A204.1 (cell line): ENCODE results near the gene PRG2.
"Not testable (repeated sequence)": the region's sequence is repeated elsewhere in the genome, so short reads cannot be mapped to it uniquely, and the experiment has no call there.

Source experiments
- FAIRE-seq: peaks from 2 replicates; lab custom pipeline; 2012; peaks lifted over from hg19 to GRCh38; lab: Jason Lieb, UNC

The PRG2 gene

GRCh38 chr11:57418131-57418530 lies 27.7 kb upstream of the PRG2 start:
- no peak for FAIRE-seq

- FAIRE-seq, result no peak
Observed at GRCh38 chr11:57417056-57417455, 26.6 kb upstream of the PRG2 start.

DNA sequence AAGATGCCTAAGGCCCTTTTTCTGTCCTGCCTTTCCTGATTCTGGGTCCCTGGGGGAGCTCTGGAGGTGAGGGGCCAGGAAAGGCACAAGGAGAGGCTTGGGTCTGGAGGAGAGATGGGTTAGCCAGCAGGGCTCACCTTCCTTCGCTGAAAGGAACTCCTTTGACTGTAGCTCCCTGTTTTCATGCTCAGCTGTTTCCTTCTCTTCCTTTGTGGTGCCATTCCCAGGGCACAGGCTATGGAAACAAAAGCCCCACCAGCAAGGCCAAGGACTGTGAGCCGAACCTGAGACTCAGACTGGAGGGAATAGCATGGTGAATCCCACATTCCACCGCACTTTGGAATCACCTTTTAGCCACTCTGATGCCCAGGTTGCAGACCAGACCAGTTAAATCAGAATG lies 26.0 kb upstream of the PRG2 start:
- no peak for FAIRE-seq

- FAIRE-seq, result no peak
Observed at GRCh38 chr11:57414612-57415212, 24.3 kb upstream of the PRG2 start.

GRCh38 chr11:57413681-57414080 lies 23.2 kb upstream of the PRG2 start:
- FAIRE-seq, result no peak

DNA sequence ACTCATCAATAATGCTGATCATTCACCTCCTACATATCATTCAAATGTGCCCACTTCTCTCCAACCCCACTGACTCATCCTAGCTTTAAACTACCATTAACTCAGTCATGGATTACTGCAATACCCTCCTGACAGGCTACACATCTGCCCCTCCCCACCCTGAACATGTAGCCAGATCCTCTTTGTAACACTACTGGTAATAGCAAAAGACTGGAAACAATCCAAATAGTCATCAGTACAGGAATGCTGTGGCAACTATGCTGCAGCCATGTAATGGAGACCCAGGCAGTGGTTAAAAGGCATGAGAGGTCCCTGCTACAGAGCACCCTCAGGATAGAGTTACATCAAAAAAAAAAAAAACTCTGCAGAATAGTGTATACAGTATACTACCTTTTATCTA lies 19.8 kb upstream of the PRG2 start:
- no peak for FAIRE-seq

DNA sequence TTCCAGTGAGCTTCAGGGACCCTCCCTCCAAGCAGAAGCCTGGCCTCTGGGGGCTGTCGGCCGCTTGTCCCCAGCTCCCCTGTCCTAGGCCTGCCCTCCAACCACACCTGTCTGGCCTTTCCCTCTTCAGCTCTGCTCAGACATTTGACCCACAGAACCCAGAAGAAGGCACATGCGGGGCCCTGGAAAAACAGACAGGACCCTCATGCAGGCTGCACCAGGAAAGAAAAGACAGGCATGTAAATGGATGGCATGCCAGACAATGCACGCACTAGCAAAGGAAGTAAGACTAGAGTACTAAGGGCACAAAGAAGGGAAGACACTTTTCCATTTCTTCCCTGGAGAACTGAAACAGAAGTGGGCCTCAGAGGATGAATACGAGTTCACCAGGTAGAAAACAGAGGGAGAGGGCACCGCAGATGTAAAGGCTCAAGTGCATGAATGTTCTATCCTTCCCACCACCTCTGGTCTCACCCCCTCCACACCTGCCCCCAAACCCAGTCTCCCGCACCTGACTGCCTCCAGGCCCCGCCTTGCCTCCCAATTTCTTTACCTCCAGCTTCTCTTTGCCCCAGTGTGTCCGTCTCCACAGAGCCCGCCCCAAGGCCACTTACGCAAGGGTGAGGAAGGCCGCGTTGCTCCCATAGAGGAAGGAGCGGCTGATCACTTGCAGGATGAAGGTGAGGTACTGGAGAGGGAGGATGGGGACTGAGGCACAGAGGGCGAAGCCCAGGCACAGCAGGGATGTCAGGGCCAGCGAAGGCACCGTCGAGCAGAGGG lies 19.1 kb upstream of the PRG2 start:
- FAIRE-seq, result no peak

- FAIRE-seq, result no peak
Observed at GRCh38 chr11:57408771-57409170, 18.3 kb upstream of the PRG2 start.

DNA sequence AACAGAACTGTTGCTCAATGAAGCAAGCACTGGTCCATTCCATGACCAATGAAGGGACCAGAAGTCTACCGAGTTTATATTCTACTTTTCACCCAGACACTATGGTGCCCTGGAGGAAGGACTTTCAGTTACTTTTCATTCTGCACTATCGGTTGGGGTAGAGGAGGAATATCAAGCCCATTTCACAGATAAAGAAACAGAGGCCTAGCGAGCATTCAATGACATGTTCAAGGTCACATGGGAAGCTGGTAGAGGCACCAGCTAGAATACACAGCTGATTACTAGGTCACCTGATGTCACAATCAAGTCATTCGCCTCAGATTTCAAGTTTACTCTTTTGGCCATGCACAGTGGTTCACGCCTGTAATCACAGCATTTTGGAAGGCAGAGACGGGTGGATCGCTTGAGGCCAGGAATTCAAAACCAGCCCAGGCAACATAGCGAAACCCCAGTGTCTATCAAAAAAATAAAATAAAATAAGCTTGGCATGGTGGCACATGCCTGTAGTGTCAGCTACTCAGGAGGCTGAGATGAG lies 17.6 kb upstream of the PRG2 start:
- FAIRE-seq, result no peak

- FAIRE-seq, result no peak
Observed at GRCh38 chr11:57407010-57407920, 16.8 kb upstream of the PRG2 start.

GRCh38 chr11:57406337-57406904 lies 16.0 kb upstream of the PRG2 start:
- no peak for FAIRE-seq

DNA sequence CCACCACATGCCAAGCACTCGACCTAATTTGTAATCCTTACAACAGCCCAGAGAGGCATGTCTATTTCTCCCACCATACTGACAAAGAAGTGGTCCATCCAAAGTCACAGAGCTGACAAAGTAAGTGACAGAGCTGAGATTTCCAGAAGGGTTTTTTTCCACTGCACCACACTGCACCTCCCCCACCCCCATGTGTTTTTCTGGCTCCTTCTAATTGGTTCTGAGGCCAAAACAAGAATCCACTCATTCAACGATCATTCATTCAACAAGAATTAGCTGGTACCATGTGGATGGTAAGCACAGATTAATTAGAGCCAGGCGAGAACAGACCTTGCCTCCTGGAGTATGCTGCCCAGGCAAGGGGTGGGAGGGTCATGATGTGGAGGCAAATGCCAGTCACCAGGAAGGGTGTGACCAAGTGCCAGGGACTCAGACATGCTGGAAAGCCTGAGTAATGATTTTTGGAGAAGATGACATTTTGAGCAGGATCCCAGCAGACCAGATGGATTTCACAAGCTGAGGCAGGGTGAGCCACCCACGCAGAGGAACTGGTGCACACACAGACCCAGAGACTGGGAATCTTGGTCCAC lies 14.9 kb upstream of the PRG2 start:
- no peak for FAIRE-seq

- FAIRE-seq, result no peak
Observed at GRCh38 chr11:57403802-57404147, 13.3 kb upstream of the PRG2 start.

- FAIRE-seq, result not testable (repeated sequence)
Observed at GRCh38 chr11:57403003-57403801, 12.8 kb upstream of the PRG2 start.

DNA sequence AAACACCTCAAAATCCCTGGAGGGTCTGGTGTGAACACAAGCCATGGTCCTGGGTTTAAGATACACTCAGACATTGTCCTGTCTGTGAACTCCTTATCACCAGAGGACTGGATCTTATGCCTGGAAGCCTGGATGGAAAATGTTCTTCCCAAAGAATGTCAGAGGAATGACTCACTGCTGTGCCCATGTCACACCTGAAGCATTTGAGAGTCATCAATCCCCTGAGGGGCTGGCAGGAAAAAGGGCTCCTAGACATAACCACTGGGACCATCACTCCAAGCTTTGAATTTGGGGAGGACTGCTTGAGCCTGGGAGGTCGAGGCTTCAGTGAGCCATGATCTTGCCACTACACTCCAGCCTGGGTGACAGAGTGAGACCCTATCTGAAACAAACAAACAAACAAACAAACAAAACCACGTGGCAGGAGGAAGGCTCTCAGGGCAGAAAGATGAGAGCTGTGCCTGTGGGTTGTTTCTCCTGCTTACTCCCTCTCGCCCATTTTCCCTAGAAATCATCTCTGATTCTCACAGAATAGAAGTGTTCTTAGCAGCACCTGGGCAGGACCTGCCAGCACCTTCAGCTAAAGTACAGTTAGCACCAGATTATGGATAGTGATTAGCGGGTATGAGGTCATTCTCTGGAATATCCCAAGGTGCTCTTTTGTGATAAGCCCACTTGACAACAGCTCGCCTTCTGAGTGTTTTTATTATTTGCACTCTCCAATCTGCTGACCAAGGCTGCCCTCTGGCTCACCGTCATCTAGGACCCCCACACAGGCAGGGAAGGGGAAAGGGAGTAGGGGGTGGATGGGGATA lies 11.9 kb upstream of the PRG2 start:
- no peak for FAIRE-seq

- no peak for FAIRE-seq
Observed at GRCh38 chr11:57399972-57400578, 9.6 kb upstream of the PRG2 start.

DNA sequence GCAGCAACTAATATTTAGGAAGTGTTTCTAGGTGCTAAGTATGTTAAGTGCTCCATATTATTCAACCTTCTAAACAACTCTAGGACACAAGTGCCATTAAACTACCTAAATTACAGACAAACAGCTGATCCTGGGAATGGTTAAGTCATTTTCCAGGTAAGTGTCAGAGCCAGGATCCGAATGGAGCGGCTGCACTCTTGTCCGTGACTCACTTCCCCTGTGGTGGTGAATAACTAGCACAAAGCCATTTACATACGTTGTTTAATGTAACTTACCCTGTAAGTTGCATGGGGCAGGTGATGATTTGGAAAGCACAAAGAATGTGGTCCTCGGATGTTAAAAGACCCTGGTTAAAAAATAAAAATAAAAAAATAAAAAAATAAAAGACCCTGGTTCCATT lies 8.8 kb upstream of the PRG2 start:
- FAIRE-seq, result no peak

DNA sequence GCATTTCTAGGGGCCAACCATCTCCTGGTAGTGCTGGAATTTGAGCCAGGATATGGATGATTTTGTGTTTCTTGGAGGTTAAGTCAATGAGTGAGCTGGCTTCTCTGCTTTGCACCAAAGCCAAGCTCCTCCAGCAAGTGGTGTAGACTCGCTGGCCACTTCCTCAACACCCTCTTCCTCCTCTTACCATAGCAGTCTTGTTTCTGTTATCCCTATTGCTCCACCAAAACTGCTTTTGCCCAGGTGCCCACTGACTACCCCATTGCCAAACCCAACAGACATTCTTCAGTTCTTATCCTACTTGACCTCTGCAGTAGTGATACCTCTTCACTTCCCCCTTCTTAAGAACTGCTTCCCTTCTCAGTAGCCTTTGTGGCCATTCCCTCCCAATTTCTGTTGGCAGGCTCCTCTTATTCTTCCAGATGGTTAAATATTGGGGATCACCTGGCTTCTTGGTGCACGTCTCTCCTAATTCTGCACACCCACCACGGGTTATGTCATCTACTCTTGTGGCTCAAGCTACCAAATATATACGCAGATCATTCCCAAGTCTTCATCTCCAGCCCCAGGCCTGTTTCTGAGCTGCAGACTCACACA lies 7.0 kb upstream of the PRG2 start:
- FAIRE-seq, result no peak

DNA sequence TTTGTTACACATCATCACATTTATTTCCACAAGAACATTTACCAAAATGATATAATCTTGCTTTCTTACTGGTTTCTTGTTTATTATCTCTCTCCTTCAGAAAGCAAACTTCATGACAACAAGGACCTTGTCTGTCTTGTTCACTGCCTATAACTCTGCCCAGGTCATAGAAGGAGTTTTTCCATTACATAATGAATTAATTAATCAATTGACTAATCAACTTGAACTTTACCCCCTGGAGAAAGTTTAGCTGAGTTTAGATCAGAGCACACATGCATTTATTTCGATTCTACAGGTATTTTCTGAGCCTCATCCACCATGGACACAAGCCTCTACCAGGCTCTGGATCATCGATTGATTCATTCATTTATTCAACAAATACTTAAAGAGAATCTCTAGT lies 6.3 kb upstream of the PRG2 start:
- no peak for FAIRE-seq
